Measurements from ENCODE around the gene CA7.

Gene CA7

GRCh38 chr16:66899310-66899944, 55.2 kb downstream of the CA7 start:
- no peak for DNase-seq

- DNase-seq, result peak in 1 of 2 donors; percentile 55
Observed at GRCh38 chr16:66899945-66900710, 55.9 kb downstream of the CA7 start.

GRCh38 chr16:66900721-66901441, 56.7 kb downstream of the CA7 start:
- no peak for DNase-seq

GRCh38 chr16:66901626-66902025, 57.4 kb downstream of the CA7 start:
- DNase-seq, result no peak

GRCh38 chr16:66902648-66903543, 58.7 kb downstream of the CA7 start:
- peak in 1 of 2 donors; percentile 24 for DNase-seq
